NCI-H2107 (cell line): ENCODE measurements around the gene ITGA3.
"Not testable (repeated sequence)": the region's sequence is repeated elsewhere in the genome, so short reads cannot be mapped to it uniquely, and the experiment has no call there.

Experiments used
- DNase-seq: peaks from one replicate; lab custom pipeline; 2025; lab: John Stamatoyannopoulos, UW

Gene ITGA3

DNA sequence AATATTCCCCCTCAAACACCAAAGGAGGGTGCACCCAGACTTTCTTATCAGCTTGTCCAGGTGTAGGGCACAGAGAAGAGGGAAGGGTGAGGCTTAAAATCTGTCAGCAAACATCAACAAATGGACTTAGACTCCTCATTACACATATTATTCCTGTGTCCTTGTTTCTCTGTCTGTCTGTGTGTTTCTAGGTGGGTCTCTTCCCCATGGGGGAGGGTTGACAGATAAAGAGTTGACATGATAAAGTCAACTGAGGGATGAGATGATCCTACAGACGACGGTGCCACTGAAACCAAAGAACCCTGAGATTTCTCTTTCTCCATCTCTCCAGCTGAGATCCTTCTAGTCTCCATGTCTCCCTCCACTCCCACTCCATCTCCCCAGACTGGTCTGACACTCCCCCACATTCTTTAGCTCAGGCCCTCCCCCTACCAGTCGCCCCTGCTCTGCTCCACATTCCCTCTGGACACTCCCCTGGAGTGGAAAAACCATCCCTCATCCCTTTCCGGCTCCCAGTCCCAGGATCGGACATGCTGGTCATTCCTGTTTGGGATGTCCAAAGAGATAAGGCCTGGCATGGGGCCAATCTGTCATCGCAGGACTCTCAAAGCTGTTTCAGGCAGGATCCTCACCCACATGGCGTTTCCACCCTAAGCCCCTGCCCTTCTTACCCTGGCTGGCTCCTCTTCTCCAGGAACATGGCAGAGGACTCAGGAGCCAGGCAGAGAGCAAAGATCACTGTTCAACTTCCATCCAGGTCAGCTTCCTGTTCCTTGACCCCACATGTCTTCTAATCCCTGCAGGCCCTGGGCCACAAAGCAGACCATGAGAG is 2.9 kb upstream of the ITGA3 start:
- DNase-seq, result no peak

DNA sequence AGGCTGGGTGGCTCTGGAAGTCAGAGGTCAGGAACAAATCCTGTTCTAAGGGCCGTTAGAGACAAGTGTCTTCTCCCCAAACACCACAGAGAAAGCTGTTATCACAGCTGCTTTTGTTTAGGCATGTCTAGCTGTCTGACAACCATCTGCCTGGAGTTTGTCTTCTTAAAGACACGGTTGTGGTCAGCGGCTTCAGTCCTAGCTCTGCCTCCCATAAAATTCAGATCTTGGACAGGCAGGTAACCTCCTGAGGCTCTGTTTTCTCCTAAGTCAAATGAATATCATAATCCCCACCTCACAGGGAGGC is 2.3 kb upstream of the ITGA3 start:
- no peak for DNase-seq

DNA sequence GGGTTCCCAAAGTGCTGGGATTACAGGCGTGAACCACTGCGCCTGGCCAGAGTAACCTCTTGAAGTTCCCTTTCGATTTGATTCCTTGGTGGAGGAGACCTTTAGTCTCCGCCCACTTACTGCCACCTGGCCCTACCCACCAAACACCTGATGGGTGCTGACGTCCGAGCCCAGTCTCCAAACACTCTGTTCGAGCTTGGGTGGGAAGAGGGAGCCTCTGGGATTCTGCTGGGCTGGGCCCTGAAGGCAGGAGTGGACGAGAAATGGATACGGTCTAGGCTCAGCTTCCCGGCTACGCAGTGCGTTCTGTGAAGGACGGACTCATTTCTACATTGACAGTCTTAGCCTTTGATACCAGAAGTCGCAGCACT is 870 bp upstream of the ITGA3 start:
- DNase-seq, result peak; percentile 73

DNA sequence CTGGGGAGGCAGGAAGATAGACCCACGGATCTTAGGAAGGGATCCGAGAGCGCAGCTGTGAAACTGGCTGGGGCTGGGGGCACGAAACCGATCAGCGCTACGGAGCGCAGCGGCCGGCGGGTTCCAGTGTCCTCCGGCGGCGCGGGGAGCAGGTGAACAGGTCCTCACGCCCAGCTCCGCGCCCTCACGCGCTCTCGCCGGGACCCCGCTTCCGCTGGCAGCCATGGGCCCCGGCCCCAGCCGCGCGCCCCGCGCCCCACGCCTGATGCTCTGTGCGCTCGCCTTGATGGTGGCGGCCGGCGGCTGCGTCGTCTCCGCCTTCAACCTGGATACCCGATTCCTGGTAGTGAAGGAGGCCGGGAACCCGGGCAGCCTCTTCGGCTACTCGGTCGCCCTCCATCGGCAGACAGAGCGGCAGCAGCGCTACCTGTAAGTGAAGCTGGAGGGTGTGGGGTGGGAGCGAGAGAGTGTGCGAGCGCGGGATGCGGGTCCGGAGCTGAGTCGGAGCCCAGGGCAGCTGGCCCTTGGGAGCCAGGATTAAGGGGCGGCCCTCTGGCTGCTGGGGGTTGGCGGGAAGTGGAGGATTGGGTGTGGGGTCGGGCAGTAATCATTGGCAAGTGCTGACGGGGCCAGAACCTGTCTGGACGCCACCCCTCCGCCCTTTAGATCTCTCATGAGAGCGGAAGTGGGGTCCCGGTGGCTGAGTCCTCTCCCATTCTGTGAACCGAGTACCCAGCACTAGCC is 479 bp downstream of the ITGA3 start:
- peak; percentile 73 for DNase-seq

DNA sequence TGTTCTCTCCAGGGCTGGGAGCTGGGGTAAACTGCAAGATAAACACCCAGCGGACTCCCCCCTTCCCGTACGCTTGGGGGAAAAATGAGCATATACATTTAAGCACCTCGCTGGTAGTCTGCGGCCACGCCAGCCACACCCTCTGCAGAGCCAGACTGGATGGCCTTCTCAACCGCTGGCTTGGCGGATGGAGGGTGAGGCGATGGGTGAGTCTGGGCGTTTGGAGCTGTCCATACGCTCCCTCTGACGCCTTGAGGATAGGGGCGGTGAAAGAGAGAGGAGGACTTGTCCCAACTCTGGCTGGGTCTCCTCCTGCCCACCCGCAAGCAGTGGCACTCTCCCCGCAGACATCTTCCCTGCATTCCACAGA is 1.0 kb downstream of the ITGA3 start:
- no peak for DNase-seq

DNA sequence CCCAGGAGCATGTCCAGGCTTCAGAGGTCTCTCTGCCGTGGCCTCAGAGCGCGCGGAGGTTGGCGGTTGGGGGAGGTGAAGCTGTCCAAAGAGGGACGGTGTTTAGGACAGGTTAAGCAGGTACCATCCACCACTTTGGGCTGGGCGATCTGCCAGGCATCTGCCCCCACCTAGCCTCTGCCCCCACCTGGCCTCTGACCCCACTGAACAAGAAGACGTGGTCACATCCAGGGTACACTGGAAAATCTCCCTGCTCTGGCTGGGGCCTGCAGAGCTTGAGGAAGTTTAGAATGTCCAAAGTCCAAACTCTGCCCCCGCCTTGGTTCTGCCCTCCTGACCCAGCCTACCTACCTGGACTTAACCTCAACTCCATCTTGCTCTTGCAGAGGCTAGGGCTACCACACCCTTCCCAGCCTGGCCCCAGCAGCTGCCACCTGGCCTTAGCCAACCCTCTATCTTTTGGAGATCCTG is 1.6 kb downstream of the ITGA3 start:
- DNase-seq, result no peak

DNA sequence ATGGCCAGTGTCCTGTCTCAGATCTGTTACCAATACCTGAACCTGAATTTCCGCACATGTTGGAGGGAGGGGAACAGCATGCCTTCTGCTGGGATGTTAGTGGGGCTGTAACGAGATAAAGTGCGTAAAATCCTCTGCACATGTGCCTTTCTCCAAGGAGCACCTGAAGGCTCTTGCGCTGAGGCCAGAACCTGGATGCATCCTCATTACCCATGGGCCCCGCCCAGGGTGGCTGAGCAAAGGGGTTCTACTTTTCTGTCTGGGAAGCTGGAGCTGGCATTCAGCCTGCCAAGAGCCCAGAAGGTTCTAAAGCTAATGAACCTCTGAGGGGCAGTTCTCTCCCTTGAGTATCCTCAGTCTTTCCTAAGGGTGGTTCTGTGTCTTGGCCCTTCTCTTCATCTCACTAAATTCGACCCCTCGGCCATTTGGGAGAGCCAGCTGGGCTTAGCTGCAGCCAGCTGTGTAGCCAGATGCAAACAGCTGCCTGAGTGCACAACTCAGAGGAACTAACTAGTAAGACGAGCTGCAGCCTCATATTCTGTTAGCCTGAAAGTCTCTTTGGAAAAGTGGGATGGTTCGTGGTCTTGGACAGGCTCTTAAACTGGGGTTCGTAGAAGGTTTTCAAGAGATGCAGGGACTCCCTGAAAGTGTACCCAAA is 2.5 kb downstream of the ITGA3 start:
- DNase-seq, result no peak

DNA sequence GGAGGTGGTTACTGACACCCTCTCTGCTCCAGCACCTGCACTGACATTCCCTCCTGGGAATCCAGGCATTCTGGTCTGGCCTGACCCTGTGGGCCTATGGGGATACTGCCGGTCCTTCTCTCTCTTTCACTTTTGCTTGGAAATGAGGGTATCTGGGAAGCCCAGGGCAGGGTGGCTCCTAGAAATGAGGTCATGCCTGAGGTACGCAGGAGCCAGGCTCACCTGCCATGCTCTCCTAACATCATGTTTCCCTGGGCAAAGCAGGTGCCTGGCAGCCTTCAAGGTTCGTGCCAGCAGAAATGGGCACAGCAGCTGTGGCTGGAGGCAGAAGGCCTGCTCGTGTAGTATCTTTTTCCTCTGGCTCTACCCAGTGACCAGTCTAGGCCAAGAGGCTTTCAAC is 3.3 kb downstream of the ITGA3 start:
- no peak for DNase-seq

DNA sequence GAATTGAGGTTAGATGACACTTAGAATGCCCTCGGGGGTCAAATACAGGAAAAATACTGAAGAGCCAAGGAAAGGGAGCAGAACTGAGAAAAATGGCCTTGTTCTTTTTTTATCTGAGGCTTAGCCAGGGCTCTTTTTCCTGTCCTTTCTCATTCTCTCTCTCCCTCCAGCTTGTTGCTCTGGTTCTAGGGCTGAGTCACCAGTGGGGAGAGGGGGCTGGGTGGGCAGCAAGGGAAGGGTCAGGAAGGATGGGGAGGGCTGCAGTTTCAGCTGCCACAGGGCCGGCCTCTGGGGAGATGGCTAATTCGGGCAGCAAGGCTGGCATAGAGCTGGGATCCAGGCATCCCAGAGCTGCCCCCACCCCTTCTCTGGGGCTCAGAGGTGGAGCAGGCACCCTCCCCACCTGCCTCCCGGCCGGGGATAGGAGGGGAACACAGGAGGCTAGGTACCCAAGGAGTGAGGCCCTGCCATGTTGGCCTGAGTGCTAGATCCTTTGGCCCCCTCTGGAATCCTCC is 3.9 kb downstream of the ITGA3 start:
- no peak for DNase-seq

DNA sequence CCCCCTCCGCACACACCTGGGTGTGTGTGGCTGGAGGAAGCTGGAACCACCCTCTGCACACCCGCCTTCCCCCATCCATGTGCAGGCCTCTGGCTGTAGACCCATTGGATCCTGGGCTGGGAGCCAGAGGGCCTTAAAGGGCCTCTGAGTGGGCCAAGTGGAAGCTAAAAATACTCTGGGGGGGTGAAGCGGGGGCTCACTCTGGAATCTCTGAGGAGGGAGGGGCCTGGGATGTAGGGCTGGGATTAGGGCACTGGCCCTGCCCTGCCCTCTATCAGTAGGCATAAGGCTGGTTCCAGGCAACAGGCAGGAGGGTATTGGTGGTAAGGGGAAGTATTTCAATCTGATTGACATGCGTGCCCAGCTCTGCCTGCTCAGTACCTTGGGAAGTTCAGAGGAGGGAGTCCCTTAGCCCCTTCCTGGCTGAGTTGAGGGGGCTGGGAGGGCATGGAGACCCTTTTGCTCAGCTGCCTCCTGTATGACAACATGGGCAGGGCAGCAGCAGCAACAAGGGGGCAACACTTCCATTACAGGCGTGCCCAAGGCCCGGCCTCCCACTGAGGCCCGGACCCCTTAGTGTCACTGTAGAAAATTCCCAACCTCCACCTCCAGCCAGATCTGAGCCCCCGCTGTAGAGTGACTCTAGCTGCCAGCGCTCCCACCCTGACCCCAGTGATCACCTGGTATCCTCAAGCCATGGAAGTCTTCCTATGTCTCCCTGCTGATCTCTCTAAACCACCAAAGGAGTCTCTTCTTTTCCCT is 5.2 kb downstream of the ITGA3 start:
- no peak for DNase-seq

DNA sequence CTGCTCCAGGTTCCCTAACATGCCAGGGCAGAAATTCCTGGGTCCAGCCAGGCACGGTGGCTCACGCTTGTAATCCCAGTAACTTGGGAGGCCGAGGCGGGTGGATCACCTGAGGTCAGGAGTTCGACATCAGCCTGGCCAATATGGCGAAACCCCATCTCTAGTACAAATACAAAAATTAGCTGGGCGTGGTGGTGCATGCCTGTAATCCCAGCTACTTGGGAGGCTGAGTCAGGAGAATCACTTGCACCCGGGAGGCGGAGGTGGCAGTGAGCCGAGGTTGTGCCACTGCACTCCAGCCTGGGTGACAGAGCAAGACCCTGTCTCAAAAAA is 5.8 kb downstream of the ITGA3 start:
- not testable (repeated sequence) for DNase-seq

DNA sequence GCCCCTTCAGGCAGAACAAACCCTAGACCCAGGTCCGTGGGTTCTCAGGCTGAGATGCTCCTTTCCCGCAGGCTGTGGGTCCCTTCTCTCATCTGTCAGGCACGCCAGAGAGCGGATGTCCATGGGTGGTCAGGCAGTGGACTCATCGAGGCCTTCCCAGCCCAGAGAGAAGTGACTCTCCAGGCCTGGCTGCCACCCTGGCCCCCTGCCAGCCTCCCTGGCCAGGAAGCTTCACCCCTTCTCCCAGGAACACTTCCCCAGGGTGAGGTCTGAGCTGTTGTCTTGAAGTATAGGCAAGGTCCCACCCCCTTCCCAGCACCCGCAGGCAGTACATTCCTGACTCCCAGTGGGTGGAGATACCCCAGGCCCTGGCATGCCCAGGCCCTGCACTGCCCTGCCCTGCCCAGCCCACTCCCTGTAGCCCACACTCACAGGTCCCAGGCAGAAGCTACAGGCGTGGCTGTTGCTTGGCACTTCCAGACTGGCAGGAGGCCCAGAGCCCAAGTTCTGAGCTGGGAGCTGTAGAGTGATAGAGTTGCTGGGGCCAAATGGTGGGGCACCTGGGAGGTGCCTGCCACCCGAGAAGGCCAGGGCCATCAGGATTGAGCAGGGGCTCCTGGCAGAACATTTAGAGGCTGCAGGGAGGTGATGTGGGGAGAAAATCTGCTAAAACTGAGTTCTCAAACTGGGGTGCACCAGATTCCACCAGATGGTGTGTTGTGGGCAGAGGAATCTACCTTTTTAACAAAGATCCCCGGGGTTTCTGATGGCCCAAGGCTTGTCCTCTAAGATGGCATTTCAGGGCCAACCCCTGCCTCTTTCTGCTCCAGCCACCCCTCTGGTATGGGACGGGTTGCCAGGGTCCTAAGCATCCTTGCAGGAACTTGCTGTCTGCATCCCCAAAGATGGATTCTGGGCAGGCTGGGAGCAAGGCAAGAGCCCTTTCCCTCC is 6.7 kb downstream of the ITGA3 start:
- no peak for DNase-seq

DNA sequence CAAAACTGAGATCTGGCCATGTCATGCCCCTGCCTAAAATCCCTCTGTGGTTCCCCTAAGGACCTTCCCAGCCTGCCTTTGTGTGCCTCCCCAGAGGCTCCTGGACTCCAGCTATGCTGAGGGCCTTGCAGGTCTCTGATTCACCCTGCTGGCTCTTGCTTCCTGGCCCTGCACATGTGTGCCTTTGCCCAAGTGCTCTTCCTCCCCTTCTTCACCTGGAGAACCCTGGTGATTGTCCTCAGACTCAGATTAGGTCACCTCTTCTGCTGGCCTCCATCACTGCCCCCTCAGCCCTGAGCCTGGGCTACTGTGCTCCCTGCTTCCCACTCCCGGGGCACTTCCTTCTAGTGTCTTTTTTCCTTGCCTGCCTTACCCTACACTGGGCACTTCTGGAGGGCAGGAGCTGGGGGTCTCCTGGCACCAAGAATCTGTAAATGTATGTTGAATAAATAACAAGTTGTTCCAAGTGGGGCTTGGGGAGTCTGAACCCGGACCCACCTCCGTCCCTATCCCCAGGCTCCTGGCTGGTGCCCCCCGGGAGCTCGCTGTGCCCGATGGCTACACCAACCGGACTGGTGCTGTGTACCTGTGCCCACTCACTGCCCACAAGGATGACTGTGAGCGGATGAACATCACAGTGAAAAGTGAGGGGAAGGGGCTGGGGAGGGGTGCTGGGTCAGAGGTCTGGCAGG is 7.8 kb downstream of the ITGA3 start:
- no peak for DNase-seq

DNA sequence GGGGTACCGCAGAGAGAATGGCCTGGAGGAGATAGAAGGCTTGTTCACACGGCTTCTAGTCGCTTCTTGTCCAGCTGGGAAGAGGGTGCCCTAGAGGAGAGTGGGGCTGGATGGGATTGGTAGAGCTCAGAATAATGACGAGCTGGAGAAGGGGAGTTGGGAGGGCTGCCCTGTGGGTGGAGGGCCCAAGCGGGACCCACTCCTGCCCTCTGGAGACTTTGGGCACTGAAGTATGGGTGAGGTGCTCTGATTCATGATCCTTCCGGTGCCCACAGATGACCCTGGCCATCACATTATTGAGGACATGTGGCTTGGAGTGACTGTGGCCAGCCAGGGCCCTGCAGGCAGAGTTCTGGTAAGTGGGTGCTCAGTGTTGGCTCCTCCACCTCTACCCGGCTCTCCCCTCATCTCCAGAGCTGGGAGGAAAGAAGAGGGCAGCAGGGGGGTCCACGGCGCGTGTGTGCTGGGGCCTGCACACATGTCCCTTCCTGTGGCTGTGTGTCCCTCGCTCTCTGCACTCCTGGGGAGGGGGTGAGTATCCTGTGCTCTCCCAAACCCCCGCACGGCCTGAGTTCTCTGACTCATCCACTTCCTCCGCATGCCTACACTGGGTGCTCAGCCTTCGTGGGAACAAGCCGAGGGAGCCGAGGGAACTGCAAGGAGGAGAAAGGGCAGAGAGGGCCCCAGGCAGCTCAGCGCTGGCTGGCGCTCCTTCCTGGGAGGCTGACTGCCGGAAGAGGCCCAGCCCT is 8.5 kb downstream of the ITGA3 start:
- no peak for DNase-seq

DNA sequence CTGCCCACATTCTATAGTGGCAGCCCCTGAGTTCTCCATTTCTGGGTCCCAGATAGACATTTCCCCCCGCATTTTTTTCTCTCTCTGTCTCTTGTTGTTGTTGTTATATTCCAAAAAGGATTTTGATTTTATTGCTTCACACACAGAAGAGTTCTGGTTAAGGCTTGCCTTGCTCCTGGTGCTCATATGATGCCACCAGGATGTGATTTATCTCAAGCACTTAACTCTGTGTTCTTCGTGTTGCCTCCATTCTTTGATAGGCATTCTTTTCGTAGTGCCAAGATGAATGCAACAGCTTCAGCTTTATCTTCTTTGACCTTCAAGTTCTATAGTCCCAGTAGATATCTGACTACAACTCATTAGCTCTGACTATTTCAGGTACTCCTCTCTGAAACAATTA is 9.1 kb downstream of the ITGA3 start:
- DNase-seq, result no peak

DNA sequence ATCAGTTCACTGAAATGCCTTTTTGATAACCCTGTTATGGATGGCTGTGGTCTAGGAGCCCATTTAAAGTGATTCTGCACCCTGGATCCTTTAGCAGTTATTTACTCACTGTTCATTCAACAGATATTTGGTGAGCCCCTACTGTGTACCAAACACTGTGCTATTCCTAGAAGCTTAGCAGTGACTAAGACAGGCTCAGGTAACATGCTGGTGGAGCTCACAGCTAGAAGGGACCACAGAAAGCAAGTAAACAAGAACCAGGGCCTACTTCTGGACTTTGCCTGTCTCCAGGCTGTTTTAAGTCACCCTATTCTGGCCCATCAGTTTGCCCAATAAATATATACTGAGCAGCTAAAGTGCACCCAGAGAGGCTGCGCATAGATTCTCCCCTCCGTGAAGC is 11.1 kb downstream of the ITGA3 start:
- no peak for DNase-seq

DNA sequence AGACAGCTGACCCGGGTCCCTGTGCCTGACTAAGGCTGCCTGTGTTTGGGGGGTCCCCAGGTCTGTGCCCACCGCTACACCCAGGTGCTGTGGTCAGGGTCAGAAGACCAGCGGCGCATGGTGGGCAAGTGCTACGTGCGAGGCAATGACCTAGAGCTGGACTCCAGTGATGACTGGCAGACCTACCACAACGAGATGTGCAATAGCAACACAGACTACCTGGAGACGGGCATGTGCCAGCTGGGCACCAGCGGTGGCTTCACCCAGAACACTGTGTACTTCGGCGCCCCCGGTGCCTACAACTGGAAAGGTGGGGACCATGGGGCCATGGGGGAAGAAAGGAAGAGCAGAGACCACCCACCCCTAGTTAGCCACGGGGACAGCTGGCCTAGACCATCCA is 12.1 kb downstream of the ITGA3 start:
- no peak for DNase-seq

DNA sequence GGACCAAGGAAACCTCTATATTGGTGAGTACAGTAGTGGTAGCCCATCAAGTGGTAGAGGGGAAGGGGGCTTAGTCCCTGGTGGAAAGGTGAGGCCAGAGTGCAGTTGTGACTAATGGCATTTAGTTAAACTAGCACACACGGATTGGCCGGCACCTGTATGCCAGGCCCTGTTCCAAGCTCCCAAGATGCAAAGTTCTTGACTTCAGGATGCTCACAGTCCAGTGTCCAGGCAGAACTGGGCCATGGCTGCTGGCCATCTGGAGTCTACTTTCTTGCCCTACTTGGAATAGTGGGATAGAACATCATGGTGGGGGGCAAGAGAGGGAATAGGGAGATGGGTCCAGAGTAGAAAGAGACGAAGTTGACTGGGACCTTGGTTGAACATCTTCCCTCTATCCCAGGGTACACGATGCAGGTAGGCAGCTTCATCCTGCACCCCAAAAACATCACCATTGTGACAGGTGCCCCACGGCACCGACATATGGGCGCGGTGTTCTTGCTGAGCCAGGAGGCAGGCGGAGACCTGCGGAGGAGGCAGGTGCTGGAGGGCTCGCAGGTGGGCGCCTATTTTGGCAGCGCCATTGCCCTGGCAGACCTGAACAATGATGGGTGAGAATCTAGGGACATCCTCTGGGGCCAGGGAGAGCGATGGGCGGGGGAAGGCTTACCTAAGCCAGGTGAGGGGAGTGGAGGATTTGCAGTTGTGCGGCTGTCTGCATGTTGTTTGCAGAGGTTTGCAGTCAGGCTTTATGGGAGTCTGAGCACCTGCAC is 15.2 kb downstream of the ITGA3 start:
- no peak for DNase-seq

DNA sequence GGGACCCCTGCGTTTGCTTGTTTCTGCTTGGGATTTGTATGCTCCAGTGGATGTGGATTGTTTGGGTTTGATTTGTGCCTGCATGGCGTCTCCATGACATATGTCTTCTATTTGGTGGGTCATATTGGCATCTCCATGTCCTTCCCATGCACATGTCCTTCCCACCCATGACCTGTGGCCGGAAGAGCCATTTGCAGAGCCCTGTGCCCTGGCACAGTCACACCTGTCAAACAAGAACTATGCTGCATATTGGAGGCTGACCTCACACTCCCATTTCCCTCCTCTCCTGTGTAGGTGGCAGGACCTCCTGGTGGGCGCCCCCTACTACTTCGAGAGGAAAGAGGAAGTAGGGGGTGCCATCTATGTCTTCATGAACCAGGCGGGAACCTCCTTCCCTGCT is 15.8 kb downstream of the ITGA3 start:
- DNase-seq, result no peak
